Neutrophil (primary cell): ENCODE results near the gene DENND4B.

Experiments
- H3K27ac ChIP-seq: fragments of 200-600 bp; sonication (generic); 2 replicates; pipeline ENCODE4 v1.5.1; 2016; ENCODE audit warnings: mild to moderate bottlenecking, moderate library complexity
- H3K27me3 ChIP-seq: fragments of 200-600 bp; sonication (generic); 2 replicates; pipeline ENCODE4 v1.6.0; 2016; ENCODE audit warnings: mild to moderate bottlenecking
- H3K36me3 ChIP-seq: fragments of 200-600 bp; sonication (generic); 2 replicates; pipeline ENCODE4 v1.5.1; 2017
- H3K4me1 ChIP-seq, 2 experiments: fragments of 200-600 bp in 1 of 2; sonication (generic) in 1 of 2; 1 replicate in 1 of 2; 2 replicates in 1 of 2; pipeline versions ENCODE4 v1.5.1 to v1.6.1; 2013 to 2016; ENCODE audit warnings: low read depth in 1 of 2, low read length in 1 of 2, mild to moderate bottlenecking in 1 of 2, moderate library complexity in 1 of 2; ENCODE audit not compliant: control insufficient read depth in 1 of 2, insufficient read depth in 1 of 2
- H3K4me3 ChIP-seq, 2 experiments: fragments of 200-600 bp in 1 of 2; sonication (generic) in 1 of 2; 1 replicate in 1 of 2; 2 replicates in 1 of 2; pipeline ENCODE4 v1.5.1; 2013 to 2016; ENCODE audit warnings: low read depth in 1 of 2, low read length in 1 of 2, mild to moderate bottlenecking in 1 of 2, moderate library complexity in 1 of 2
- H3K9me3 ChIP-seq: fragments of 200-600 bp; sonication (generic); 2 replicates; pipeline ENCODE4 v1.5.1; 2016
- CTCF ChIP-seq: fragments of 200-600 bp; sonication (generic); IDR thresholded peaks from 2 replicates; pipeline ENCODE4 v1.5.1; 2016; ENCODE audit warnings: antibody characterized with exemption

DENND4B gene

GRCh38 chr1:153967107-153967999 is 20.8 kb upstream of the DENND4B start, which contains the start of gene CREB3L4:
Gene CREB3L4 (plus strand): TSS chr1:153967902. CDS start chr1:153968526, 624 bp downstream.
- Histone ChIP-seq H3K27me3 (no peaks in the 10 kb centered on the region), H3K4me1 (peaks cover 43 to 49% of the 10 kb centered on the region in 2 experiments), H3K27ac (peak within 1 kb of the TSS; percentile 85), H3K4me3 (peak within 1 kb of the TSS; percentile 71 to 77), H3K9me3 (no peaks in the 10 kb centered on the region), H3K36me3 (no peaks in the 10 kb centered on the region)
- TF ChIP-seq CTCF, result peak; percentile 36

- no peaks in the 10 kb centered on the region for H3K9me3 ChIP-seq
- H3K27ac ChIP-seq, result peak overlapping the region; percentile 93
- peaks cover 51 to 63% of the 10 kb centered on the region in 2 experiments for H3K4me1 ChIP-seq
- TF ChIP-seq CTCF, result no peak
- H3K27me3 ChIP-seq, result no peaks in the 10 kb centered on the region
- peaks cover 8% of the 10 kb centered on the region for H3K36me3 ChIP-seq
- H3K4me3 ChIP-seq, result peak overlapping the region; percentile 89 to 93
Measured at GRCh38 chr1:153963850-153964331, 17.4 kb upstream of the DENND4B start.

GRCh38 chr1:153963030-153963849 is 16.7 kb upstream of the DENND4B start, which contains the start of gene SLC39A1:
Gene SLC39A1 (minus strand): TSS chr1:153963537. CDS start chr1:153962715, 822 bp downstream.
- no peak for TF ChIP-seq CTCF
- Histone ChIP-seq H3K4me1 (peaks cover 47 to 62% of the 10 kb centered on the region in 2 experiments), H3K27me3 (no peaks in the 10 kb centered on the region), H3K36me3 (peaks cover 8% of the 10 kb centered on the region), H3K4me3 (peak within 1 kb of the TSS; percentile 89 to 93), H3K9me3 (no peaks in the 10 kb centered on the region), H3K27ac (peak within 1 kb of the TSS; percentile 93)

- TF ChIP-seq CTCF, result no peak
- Histone ChIP-seq H3K36me3 (peaks cover 8% of the 10 kb centered on the region), H3K4me1 (peaks cover 48 to 60% of the 10 kb centered on the region in 2 experiments), H3K9me3 (no peaks in the 10 kb centered on the region), H3K4me3 (peak overlapping the region; percentile 89 to 93), H3K27ac (peak overlapping the region; percentile 93), H3K27me3 (no peaks in the 10 kb centered on the region)
Measured at GRCh38 chr1:153962088-153963029, 15.8 kb upstream of the DENND4B start.
